HG03159 (cell line): ENCODE results near the gene MIER1.

Experiments
- ATAC-seq: cut with Tn5 transposase; IDR thresholded peaks from one replicate; pipeline ENCODE4 v1.9.1; 2021; ENCODE audit warnings: mild to moderate bottlenecking, moderate library complexity; ENCODE audit not compliant: unreplicated experiment

MIER1 gene

GRCh38 chr1:66996018-66996682 lies 71.4 kb downstream of the MIER1 start:
- peak; percentile 76 for ATAC-seq

GRCh38 chr1:66998972-66999371 lies 74.2 kb downstream of the MIER1 start:
- ATAC-seq: no peak

- ATAC-seq: no peak
These were observed 75.0 kb downstream of the MIER1 start for GRCh38 chr1:66999640-67000400.

- no peak for ATAC-seq
These were observed 77.1 kb downstream of the MIER1 start for GRCh38 chr1:67001682-67002425.

- ATAC-seq: no peak
These were observed 79.4 kb downstream of the MIER1 start for GRCh38 chr1:67004176-67004575.

GRCh38 chr1:67005068-67005467 lies 80.3 kb downstream of the MIER1 start:
- ATAC-seq: no peak

- ATAC-seq: no peak
These were observed 85.0 kb downstream of the MIER1 start for GRCh38 chr1:67009792-67010191.

GRCh38 chr1:67013573-67013972 lies 88.8 kb downstream of the MIER1 start:
- no peak for ATAC-seq

- no peak for ATAC-seq
These were observed 93.8 kb downstream of the MIER1 start for GRCh38 chr1:67018574-67018973.

GRCh38 chr1:67019121-67019520 lies 94.3 kb downstream of the MIER1 start:
- no peak for ATAC-seq

- ATAC-seq: no peak
These were observed 94.9 kb downstream of the MIER1 start for GRCh38 chr1:67019600-67020136.

- no peak for ATAC-seq
These were observed 95.5 kb downstream of the MIER1 start for GRCh38 chr1:67020304-67020703.

GRCh38 chr1:67020765-67021164 lies 96.0 kb downstream of the MIER1 start:
- no peak for ATAC-seq

- ATAC-seq: no peak
These were observed 104.7 kb downstream of the MIER1 start for GRCh38 chr1:67029472-67029871.

- ATAC-seq: no peak
These were observed 106.5 kb downstream of the MIER1 start for GRCh38 chr1:67031121-67031858.

- ATAC-seq: no peak
These were observed 107.1 kb downstream of the MIER1 start for GRCh38 chr1:67031859-67032247.
